IPS DF 6.9 (cell line): ENCODE data around the gene SARDH.

Experiments used
- DNase-seq: peaks from one replicate; pipeline ENCODE4 v3.0.0-alpha.2; 2013; ENCODE audit warnings: low read depth, low spot score
- H3K27ac ChIP-seq: one replicate; pipeline ENCODE4 v1.5.1; 2013; ENCODE audit warnings: low read length, control low read depth
- H3K27me3 ChIP-seq: 2 replicates; pipeline ENCODE4 v1.6.1; 2013; ENCODE audit warnings: mild to moderate bottlenecking, low read length; ENCODE audit not compliant: control insufficient read depth, insufficient read depth
- H3K36me3 ChIP-seq: 2 replicates; pipeline ENCODE4 v1.6.1; 2013; ENCODE audit warnings: low read length; ENCODE audit not compliant: control insufficient read depth, insufficient read depth
- H3K4me1 ChIP-seq: 2 replicates; pipeline ENCODE4 v1.6.1; 2013; ENCODE audit warnings: low read length; ENCODE audit not compliant: control insufficient read depth, insufficient read depth
- H3K4me3 ChIP-seq: 2 replicates; pipeline ENCODE4 v1.5.1; 2013; ENCODE audit warnings: mild to moderate bottlenecking, low read length
- H3K9me3 ChIP-seq: 2 replicates; pipeline ENCODE4 v1.6.1; 2013; ENCODE audit warnings: low read length, inconsistent platforms; ENCODE audit not compliant: control insufficient read depth, insufficient read depth
- WGBS: extraction: QIAGEN DNeasy Blood & Tissue Kit; methylation state at CpG from one replicate; pipeline ENCODE4 v1.1.7; 2013; ENCODE audit warnings: mixed read lengths, missing lambda C conversion rate; ENCODE audit not compliant: insufficient read length, insufficient coverage; 5-methylcytosine and 5-hydroxymethylcytosine counted together

SARDH gene

GRCh38 chr9:133737774-133738639 lies at the start of gene SARDH:
SARDH (minus strand) TSS chr9:133738352; CDS start chr9:133734173, 4,179 bp downstream.
- H3K4me1 ChIP-seq: peaks cover 13% of the 10 kb centered on the region
- H3K27me3 ChIP-seq: no peaks in the 10 kb centered on the region
- H3K36me3 ChIP-seq: no peaks in the 10 kb centered on the region
- peak within 1 kb of the TSS; percentile 5; the same call in 1 of the 2 replicates for H3K4me3 ChIP-seq
- H3K27ac ChIP-seq: no peak within 1 kb of the TSS
- no CpG with 5 or more reads among the region's 25 CpGs for WGBS
- no peaks in the 10 kb centered on the region for H3K9me3 ChIP-seq
- no peak for DNase-seq

- Histone ChIP-seq H3K36me3 (peaks cover 7% of the 10 kb centered on the region), H3K27me3 (no peaks in the 10 kb centered on the region), H3K27ac (no peak overlapping the region), H3K4me1 (peaks cover 2% of the 10 kb centered on the region; the same call in 1 of the 2 replicates), H3K4me3 (no peak overlapping the region), H3K9me3 (no peaks in the 10 kb centered on the region)
- DNase-seq: no peak
- WGBS: no CpG with 5 or more reads among the region's 5 CpGs
Measured at GRCh38 chr9:133787754-133788025, 49.5 kb upstream of the SARDH start.

- Histone ChIP-seq H3K36me3 (peaks cover 7% of the 10 kb centered on the region), H3K9me3 (no peaks in the 10 kb centered on the region), H3K4me1 (peaks cover 2% of the 10 kb centered on the region; the same call in 1 of the 2 replicates), H3K27ac (no peak overlapping the region), H3K27me3 (no peaks in the 10 kb centered on the region), H3K4me3 (no peak overlapping the region)
- DNase-seq: no peak
- WGBS: no CpG with 5 or more reads among the region's 17 CpGs
Measured at GRCh38 chr9:133786907-133787753, 49.0 kb upstream of the SARDH start.

GRCh38 chr9:133786371-133786753 lies 48.2 kb upstream of the SARDH start:
- Histone ChIP-seq H3K36me3 (peaks cover 7% of the 10 kb centered on the region), H3K4me3 (no peak overlapping the region), H3K4me1 (peaks cover 2% of the 10 kb centered on the region; the same call in 1 of the 2 replicates), H3K9me3 (no peaks in the 10 kb centered on the region), H3K27me3 (no peaks in the 10 kb centered on the region), H3K27ac (no peak overlapping the region)
- no peak for DNase-seq
- WGBS: no CpG with 5 or more reads among the region's 11 CpGs

- no peak overlapping the region for H3K4me3 ChIP-seq
- no peaks in the 10 kb centered on the region for H3K27me3 ChIP-seq
- H3K4me1 ChIP-seq: peaks cover 2% of the 10 kb centered on the region; the same call in 1 of the 2 replicates
- H3K9me3 ChIP-seq: no peaks in the 10 kb centered on the region
- no CpG with 5 or more reads among the region's 16 CpGs for WGBS
- H3K27ac ChIP-seq: no peak overlapping the region
- DNase-seq: no peak
- peaks cover 7% of the 10 kb centered on the region for H3K36me3 ChIP-seq
Measured at GRCh38 chr9:133785753-133786370, 47.7 kb upstream of the SARDH start.

- DNase-seq: no peak
- no CpG with 5 or more reads among the region's 25 CpGs for WGBS
- Histone ChIP-seq H3K27ac (no peak overlapping the region), H3K9me3 (no peaks in the 10 kb centered on the region), H3K4me1 (peaks cover 2% of the 10 kb centered on the region; the same call in 1 of the 2 replicates), H3K4me3 (no peak overlapping the region), H3K36me3 (peaks cover 7% of the 10 kb centered on the region; the same call in 1 of the 2 replicates), H3K27me3 (no peaks in the 10 kb centered on the region)
Measured at GRCh38 chr9:133784731-133785561, 46.8 kb upstream of the SARDH start.

- Histone ChIP-seq H3K27me3 (no peaks in the 10 kb centered on the region), H3K36me3 (peaks cover 7% of the 10 kb centered on the region; the same call in 1 of the 2 replicates), H3K9me3 (no peaks in the 10 kb centered on the region), H3K4me1 (peaks cover 2% of the 10 kb centered on the region; the same call in 1 of the 2 replicates), H3K27ac (no peak overlapping the region), H3K4me3 (no peak overlapping the region)
- WGBS: no CpG with 5 or more reads among the region's 13 CpGs
- no peak for DNase-seq
Measured at GRCh38 chr9:133783331-133783731, 45.2 kb upstream of the SARDH start.

- Histone ChIP-seq H3K27me3 (no peaks in the 10 kb centered on the region), H3K9me3 (no peaks in the 10 kb centered on the region), H3K4me1 (no peaks in the 10 kb centered on the region; the same call in 1 of the 2 replicates), H3K4me3 (no peak overlapping the region), H3K27ac (no peak overlapping the region), H3K36me3 (peaks cover 7% of the 10 kb centered on the region; the same call in 1 of the 2 replicates)
- WGBS: no CpG with 5 or more reads among the region's 16 CpGs
- DNase-seq: peak; percentile 52
Measured at GRCh38 chr9:133782157-133783130, 44.3 kb upstream of the SARDH start.

- WGBS: no CpG with 5 or more reads among the region's 10 CpGs
- Histone ChIP-seq H3K27ac (no peak overlapping the region), H3K4me3 (no peak overlapping the region), H3K4me1 (no peaks in the 10 kb centered on the region), H3K9me3 (no peaks in the 10 kb centered on the region), H3K27me3 (no peaks in the 10 kb centered on the region), H3K36me3 (peaks cover 7% of the 10 kb centered on the region; the same call in 1 of the 2 replicates)
- no peak for DNase-seq
Measured at GRCh38 chr9:133781828-133782135, 43.6 kb upstream of the SARDH start.
